Erythroblast (primary cell): ENCODE data around the gene RRH.

Experiments
- GATA1 ChIP-seq: IDR thresholded peaks from 2 replicates; pipeline ENCODE4 v1.6.1; 2011; ENCODE audit warnings: low read depth, mild to moderate bottlenecking, control low read depth, low read length, moderate library complexity
- POLR2A ChIP-seq: IDR thresholded peaks from 2 replicates; pipeline ENCODE4 v1.6.1; 2011; ENCODE audit warnings: mild to moderate bottlenecking, low read length

DNA sequence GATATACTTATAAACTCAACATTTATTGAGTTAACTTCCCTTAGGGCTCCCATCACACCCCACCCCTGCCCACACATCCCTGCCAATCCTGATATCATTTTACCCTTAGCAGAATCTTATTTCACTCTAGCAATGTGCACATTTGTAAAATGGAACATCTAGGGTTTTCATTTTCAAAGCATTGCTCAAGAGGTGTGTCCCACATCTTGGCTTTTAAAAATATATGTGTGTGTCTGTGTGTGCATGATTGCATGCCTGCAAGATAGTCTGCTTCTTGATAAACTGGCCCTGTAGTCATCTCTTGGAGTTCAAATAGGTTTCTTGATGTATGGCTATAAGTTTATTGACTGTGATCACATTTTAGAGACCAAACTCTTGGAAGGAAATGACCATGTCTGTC, 58.5 kb downstream of the RRH start:
- TF ChIP-seq POLR2A (no peak), GATA1 (no peak)
